ENCODE measurements around the gene EFNA1. TPM values are rescaled to one million over a fixed set of nuclear protein-coding genes. Genes with fewer than 3 reads are reported as not detected.

Gene EFNA1
- total and polyA plus RNA-seq, 2 of the 13 experiments (the other 11 are each of a cell fraction or from before 2014, with no cell fraction given), result 81.8 to 874 TPM

DNA sequence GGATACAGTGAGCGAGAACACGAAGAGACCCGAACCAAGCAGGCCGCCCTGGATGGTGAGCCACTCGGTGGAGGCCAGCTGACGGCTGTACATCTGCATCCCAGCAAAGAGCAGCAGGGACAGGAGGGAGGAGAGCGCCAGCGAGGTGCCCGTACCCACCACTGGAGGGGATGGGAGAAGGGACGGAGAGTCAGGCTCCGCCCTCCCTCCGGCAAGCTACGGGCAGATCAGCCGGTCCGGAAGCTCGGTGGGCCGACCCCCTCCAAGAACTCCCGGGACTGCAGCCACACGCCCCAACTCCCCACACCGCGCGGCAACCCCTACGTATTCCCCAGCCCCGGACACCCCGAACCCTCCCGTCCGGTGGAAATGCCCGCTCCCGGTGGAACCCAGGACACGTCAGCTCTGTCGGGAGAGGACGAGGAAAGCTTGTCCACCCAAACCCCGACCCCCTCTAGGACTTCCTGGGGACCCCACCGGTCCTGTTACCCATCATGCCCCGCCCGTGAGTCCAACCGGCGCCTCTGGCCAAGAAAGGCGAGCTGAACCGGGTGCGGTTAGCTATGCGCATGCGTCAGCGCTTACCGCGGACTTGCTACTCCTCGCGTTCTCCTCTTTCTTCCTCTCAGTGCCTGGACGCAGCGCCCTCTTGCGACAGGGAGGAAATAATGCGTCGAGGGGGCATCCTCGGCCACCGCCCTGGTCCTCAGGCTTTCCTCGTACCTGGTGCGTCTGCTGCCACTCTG, 45.2 kb downstream of the EFNA1 start, which contains the start of gene KRTCAP2 (continued):
- TF ChIP-seq, protein P1, sequence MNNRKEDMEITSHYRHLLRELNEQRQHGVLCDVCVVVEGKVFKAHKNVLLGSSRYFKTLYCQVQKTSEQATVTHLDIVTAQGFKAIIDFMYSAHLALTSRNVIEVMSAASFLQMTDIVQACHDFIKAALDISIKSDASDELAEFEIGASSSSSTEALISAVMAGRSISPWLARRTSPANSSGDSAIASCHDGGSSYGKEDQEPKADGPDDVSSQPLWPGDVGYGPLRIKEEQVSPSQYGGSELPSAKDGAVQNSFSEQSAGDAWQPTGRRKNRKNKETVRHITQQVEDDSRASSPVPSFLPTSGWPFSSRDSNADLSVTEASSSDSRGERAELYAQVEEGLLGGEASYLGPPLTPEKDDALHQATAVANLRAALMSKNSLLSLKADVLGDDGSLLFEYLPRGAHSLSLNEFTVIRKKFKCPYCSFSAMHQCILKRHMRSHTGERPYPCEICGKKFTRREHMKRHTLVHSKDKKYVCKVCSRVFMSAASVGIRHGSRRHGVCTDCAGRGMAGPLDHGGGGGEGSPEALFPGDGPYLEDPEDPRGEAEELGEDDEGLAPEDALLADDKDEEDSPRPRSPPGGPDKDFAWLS (CRISPR knock-in tag; IDR thresholded peaks at IDR 0.05; ENCODE audit: borderline replicate concordance), result no peak
- TF ChIP-seq IRX3 (CRISPR knock-in tag; IDR thresholded peaks at IDR 0.05; ENCODE audit: borderline replicate concordance, low read depth) (no peak), ATF5 (CRISPR knock-in tag; IDR thresholded peaks at IDR 0.05; ENCODE audit: low read depth) (no peak), STAG1 (CRISPR knock-in tag; IDR thresholded peaks at IDR 0.05) (peak; percentile 51), ZNF788 (CRISPR knock-in tag; IDR thresholded peaks at IDR 0.05; ENCODE audit: borderline replicate concordance) (peak; percentile 89; the same call in 1 of the 2 replicates), ZNF577 (CRISPR knock-in tag; IDR thresholded peaks at IDR 0.05; ENCODE audit: borderline replicate concordance, low read depth) (no peak), GPBP1L1 (CRISPR knock-in tag; IDR thresholded peaks at IDR 0.05) (no peak), KLF16 (CRISPR knock-in tag; IDR thresholded peaks at IDR 0.05) (peak in 1 of 2 experiments; percentile 70; a peak in 1 of 4 replicates), ARHGAP35 (CRISPR knock-in tag; IDR thresholded peaks at IDR 0.05; ENCODE audit: borderline replicate concordance) (no peak; the same call in none of the 2 replicates), AGO1 (IDR thresholded peaks at IDR 0.05; ENCODE audit: low read depth, low read length, poor library complexity, severe bottlenecking) (peak; percentile 90), GLMP (CRISPR knock-in tag; IDR thresholded peaks at IDR 0.05; ENCODE audit: borderline replicate concordance) (no peak)
- TF ChIP-seq, protein P2, sequence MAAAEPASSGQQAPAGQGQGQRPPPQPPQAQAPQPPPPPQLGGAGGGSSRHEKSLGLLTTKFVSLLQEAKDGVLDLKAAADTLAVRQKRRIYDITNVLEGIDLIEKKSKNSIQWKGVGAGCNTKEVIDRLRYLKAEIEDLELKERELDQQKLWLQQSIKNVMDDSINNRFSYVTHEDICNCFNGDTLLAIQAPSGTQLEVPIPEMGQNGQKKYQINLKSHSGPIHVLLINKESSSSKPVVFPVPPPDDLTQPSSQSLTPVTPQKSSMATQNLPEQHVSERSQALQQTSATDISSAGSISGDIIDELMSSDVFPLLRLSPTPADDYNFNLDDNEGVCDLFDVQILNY (CRISPR knock-in tag; conservative IDR thresholded peaks at IDR 0.05), result no peak
- TF ChIP-seq, protein P3, sequence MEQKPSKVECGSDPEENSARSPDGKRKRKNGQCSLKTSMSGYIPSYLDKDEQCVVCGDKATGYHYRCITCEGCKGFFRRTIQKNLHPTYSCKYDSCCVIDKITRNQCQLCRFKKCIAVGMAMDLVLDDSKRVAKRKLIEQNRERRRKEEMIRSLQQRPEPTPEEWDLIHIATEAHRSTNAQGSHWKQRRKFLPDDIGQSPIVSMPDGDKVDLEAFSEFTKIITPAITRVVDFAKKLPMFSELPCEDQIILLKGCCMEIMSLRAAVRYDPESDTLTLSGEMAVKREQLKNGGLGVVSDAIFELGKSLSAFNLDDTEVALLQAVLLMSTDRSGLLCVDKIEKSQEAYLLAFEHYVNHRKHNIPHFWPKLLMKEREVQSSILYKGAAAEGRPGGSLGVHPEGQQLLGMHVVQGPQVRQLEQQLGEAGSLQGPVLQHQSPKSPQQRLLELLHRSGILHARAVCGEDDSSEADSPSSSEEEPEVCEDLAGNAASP (CRISPR knock-in tag; IDR thresholded peaks at IDR 0.05; ENCODE audit: borderline replicate concordance), result peak; percentile 91
- TF ChIP-seq, protein P4, sequence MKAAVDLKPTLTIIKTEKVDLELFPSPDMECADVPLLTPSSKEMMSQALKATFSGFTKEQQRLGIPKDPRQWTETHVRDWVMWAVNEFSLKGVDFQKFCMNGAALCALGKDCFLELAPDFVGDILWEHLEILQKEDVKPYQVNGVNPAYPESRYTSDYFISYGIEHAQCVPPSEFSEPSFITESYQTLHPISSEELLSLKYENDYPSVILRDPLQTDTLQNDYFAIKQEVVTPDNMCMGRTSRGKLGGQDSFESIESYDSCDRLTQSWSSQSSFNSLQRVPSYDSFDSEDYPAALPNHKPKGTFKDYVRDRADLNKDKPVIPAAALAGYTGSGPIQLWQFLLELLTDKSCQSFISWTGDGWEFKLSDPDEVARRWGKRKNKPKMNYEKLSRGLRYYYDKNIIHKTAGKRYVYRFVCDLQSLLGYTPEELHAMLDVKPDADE (CRISPR knock-in tag; IDR thresholded peaks at IDR 0.05), result no peak
- TF ChIP-seq, protein P5, sequence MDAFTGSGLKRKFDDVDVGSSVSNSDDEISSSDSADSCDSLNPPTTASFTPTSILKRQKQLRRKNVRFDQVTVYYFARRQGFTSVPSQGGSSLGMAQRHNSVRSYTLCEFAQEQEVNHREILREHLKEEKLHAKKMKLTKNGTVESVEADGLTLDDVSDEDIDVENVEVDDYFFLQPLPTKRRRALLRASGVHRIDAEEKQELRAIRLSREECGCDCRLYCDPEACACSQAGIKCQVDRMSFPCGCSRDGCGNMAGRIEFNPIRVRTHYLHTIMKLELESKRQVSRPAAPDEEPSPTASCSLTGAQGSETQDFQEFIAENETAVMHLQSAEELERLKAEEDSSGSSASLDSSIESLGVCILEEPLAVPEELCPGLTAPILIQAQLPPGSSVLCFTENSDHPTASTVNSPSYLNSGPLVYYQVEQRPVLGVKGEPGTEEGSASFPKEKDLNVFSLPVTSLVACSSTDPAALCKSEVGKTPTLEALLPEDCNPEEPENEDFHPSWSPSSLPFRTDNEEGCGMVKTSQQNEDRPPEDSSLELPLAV (CRISPR knock-in tag; conservative IDR thresholded peaks at IDR 0.05; ENCODE audit: low read depth), result no peak

Data from HepG2 (cell line).